ENCODE measurements around the gene INTS11.

DNA sequence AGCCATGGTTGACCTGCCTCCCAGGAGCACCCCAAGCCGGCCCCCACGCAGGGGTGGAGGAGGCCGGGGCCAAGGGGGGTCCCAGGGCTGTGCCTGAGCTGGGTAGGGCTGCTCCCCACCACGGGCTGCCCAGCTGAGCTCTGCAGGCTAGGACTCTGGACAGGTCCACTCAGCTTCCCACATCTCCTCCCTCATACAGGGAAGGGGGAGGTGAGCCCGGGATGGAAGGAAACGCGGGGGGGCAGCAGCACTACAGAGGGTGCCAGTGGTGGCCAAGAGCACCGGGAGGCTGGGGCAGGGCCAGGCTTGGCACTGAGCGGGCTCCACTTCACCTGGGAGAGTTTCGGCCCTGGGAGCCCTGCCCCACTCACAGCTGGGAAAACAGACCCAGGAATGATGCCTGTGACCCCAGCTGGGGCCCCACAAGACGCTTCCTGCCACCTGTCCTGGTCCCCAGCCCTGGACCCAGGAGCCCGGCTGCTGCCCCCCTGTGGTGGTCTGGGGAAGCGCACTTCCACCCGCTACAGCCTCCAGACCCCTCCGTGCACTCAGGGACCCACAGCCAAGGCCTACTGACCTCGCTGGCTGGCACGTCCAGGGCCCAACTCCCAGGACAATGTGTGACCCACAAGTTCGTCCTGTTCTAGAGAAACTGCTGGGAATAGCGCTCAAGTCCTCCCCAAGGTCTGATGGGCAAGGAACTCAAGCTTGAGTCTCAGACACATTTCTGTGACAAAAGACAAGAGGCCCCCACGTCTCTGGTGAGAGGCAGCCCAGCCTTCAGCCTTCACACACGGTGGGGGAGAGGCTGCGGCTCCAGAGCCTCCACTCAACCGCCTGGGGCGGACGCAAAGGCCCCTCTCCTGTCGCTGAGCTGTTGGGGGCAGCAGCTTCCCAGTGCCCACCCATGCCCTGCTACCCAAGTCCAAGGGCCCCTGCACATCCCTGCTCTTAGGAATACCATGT, 47.6 kb upstream of the INTS11 start:
- TF ChIP-seq, protein P1, sequence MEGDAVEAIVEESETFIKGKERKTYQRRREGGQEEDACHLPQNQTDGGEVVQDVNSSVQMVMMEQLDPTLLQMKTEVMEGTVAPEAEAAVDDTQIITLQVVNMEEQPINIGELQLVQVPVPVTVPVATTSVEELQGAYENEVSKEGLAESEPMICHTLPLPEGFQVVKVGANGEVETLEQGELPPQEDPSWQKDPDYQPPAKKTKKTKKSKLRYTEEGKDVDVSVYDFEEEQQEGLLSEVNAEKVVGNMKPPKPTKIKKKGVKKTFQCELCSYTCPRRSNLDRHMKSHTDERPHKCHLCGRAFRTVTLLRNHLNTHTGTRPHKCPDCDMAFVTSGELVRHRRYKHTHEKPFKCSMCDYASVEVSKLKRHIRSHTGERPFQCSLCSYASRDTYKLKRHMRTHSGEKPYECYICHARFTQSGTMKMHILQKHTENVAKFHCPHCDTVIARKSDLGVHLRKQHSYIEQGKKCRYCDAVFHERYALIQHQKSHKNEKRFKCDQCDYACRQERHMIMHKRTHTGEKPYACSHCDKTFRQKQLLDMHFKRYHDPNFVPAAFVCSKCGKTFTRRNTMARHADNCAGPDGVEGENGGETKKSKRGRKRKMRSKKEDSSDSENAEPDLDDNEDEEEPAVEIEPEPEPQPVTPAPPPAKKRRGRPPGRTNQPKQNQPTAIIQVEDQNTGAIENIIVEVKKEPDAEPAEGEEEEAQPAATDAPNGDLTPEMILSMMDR (IDR thresholded peaks at IDR 0.05), result peak; percentile 77 to 97 (median 90)
- no peak for TF ChIP-seq POLR2A (IDR thresholded peaks at IDR 0.05)
